PC-9 (cell line): ENCODE data around the gene BGLAP.

Experiments used
- CTCF ChIP-seq: fragments of 200-600 bp; sonication (generic); conservative IDR thresholded peaks from 2 replicates; pipeline ENCODE4 v1.6.1; 2017; ENCODE audit warnings: mixed run types, antibody characterized with exemption, mild to moderate bottlenecking, moderate library complexity
- EZH2 ChIP-seq: fragments of 200-600 bp; sonication (generic); IDR thresholded peaks from 2 replicates; pipeline ENCODE4 v1.8.0; 2017; ENCODE audit warnings: antibody characterized with exemption, low read depth

- TF ChIP-seq CTCF (no peak), EZH2 (no peak)
Measured at GRCh38 chr1:156260896-156261295, 18.9 kb downstream of the BGLAP start.
